ENCODE data around the gene OSTM1.

The OSTM1 gene

GRCh38 chr6:108078191-108078590, 3.6 kb upstream of the OSTM1 start:
- TF ChIP-seq GATA2 (IDR thresholded peaks at IDR 0.05; ENCODE audit: low read depth, low read length), result no peak
- no peak for TF ChIP-seq GATA3 (IDR thresholded peaks at IDR 0.05; ENCODE audit: low read depth, low read length)

GRCh38 chr6:108074057-108074358, 533 bp downstream of the OSTM1 start:
- TF ChIP-seq GATA3 (IDR thresholded peaks at IDR 0.05; ENCODE audit: low read depth, low read length) (no peak), GATA2 (IDR thresholded peaks at IDR 0.05; ENCODE audit: low read depth, low read length) (no peak)

GRCh38 chr6:108071736-108072276, 2.7 kb downstream of the OSTM1 start:
- TF ChIP-seq GATA3 (IDR thresholded peaks at IDR 0.05; ENCODE audit: low read depth, low read length) (no peak), GATA2 (IDR thresholded peaks at IDR 0.05; ENCODE audit: low read depth, low read length) (no peak)

- TF ChIP-seq GATA2 (IDR thresholded peaks at IDR 0.05; ENCODE audit: low read depth, low read length) (no peak), GATA3 (IDR thresholded peaks at IDR 0.05; ENCODE audit: low read depth, low read length) (no peak)
Measured at GRCh38 chr6:108068618-108069017, 5.9 kb downstream of the OSTM1 start.

- TF ChIP-seq GATA2 (IDR thresholded peaks at IDR 0.05; ENCODE audit: low read depth, low read length), result no peak
- no peak for TF ChIP-seq GATA3 (IDR thresholded peaks at IDR 0.05; ENCODE audit: low read depth, low read length)
Measured at GRCh38 chr6:108068182-108068581, 6.4 kb downstream of the OSTM1 start.

- no peak for TF ChIP-seq GATA2 (IDR thresholded peaks at IDR 0.05; ENCODE audit: low read depth, low read length)
- no peak for TF ChIP-seq GATA3 (IDR thresholded peaks at IDR 0.05; ENCODE audit: low read depth, low read length)
Measured at GRCh38 chr6:108052706-108053105, 21.8 kb downstream of the OSTM1 start.

- TF ChIP-seq GATA3 (IDR thresholded peaks at IDR 0.05; ENCODE audit: low read depth, low read length), result no peak
- TF ChIP-seq GATA2 (IDR thresholded peaks at IDR 0.05; ENCODE audit: low read depth, low read length), result no peak
Measured at GRCh38 chr6:108051481-108051880, 23.1 kb downstream of the OSTM1 start.

- no peak for TF ChIP-seq GATA2 (IDR thresholded peaks at IDR 0.05; ENCODE audit: low read depth, low read length)
- TF ChIP-seq GATA3 (IDR thresholded peaks at IDR 0.05; ENCODE audit: low read depth, low read length), result no peak
Measured at GRCh38 chr6:108039681-108040080, 34.9 kb downstream of the OSTM1 start.

GRCh38 chr6:108036884-108037283, 37.7 kb downstream of the OSTM1 start:
- TF ChIP-seq GATA2 (IDR thresholded peaks at IDR 0.05; ENCODE audit: low read depth, low read length) (no peak), GATA3 (IDR thresholded peaks at IDR 0.05; ENCODE audit: low read depth, low read length) (no peak)

- no peak for TF ChIP-seq GATA2 (IDR thresholded peaks at IDR 0.05; ENCODE audit: low read depth, low read length)
- no peak for TF ChIP-seq GATA3 (IDR thresholded peaks at IDR 0.05; ENCODE audit: low read depth, low read length)
Measured at GRCh38 chr6:108031968-108032367, 42.6 kb downstream of the OSTM1 start.

- TF ChIP-seq GATA3 (IDR thresholded peaks at IDR 0.05; ENCODE audit: low read depth, low read length), result no peak
- no peak for TF ChIP-seq GATA2 (IDR thresholded peaks at IDR 0.05; ENCODE audit: low read depth, low read length)
Measured at GRCh38 chr6:108030211-108030610, 44.3 kb downstream of the OSTM1 start.

- no peak for TF ChIP-seq GATA3 (IDR thresholded peaks at IDR 0.05; ENCODE audit: low read depth, low read length)
- TF ChIP-seq GATA2 (IDR thresholded peaks at IDR 0.05; ENCODE audit: low read depth, low read length), result no peak
Measured at GRCh38 chr6:108029226-108029921, 45.2 kb downstream of the OSTM1 start.

GRCh38 chr6:108027594-108027993, 46.9 kb downstream of the OSTM1 start:
- TF ChIP-seq GATA3 (IDR thresholded peaks at IDR 0.05; ENCODE audit: low read depth, low read length), result no peak
- TF ChIP-seq GATA2 (IDR thresholded peaks at IDR 0.05; ENCODE audit: low read depth, low read length), result no peak

- no peak for TF ChIP-seq GATA2 (IDR thresholded peaks at IDR 0.05; ENCODE audit: low read depth, low read length)
- no peak for TF ChIP-seq GATA3 (IDR thresholded peaks at IDR 0.05; ENCODE audit: low read depth, low read length)
Measured at GRCh38 chr6:108027056-108027455, 47.5 kb downstream of the OSTM1 start.

GRCh38 chr6:108024427-108025073, 50.0 kb downstream of the OSTM1 start:
- TF ChIP-seq GATA2 (IDR thresholded peaks at IDR 0.05; ENCODE audit: low read depth, low read length), result no peak
- TF ChIP-seq GATA3 (IDR thresholded peaks at IDR 0.05; ENCODE audit: low read depth, low read length), result no peak

Measured in SH-SY5Y (cell line).